Activated naive CD4-positive, alpha-beta T cell treated with anti-CD3 and anti-CD28 coated beads, Interleukin-2, amount 10 ng/mL, durations not matched to agents 7 days and 5 days (primary cell): ENCODE measurements around the gene CYP2W1.
"Not testable (repeated sequence)": the region's sequence is repeated elsewhere in the genome, so short reads cannot be mapped to it uniquely, and the experiment has no call there.

Experiments used
- CTCF ChIA-PET: fragments of 350-600 bp; sonication (Branson Sonifier 250); formaldehyde crosslinking; loops from one replicate; lab custom pipeline; 2021; ENCODE audit warnings: antibody characterized with exemption; lab: Charles Lee
- DNase-seq: peaks from one replicate; pipeline ENCODE4 v3.0.0-alpha.2; 2020
- H3K27ac Mint-ChIP-seq: one replicate; pipeline ENCODE4 v1.8.0; 2021; ENCODE audit warnings: mild to moderate bottlenecking, moderate library complexity, mixed read lengths
- H3K27me3 Mint-ChIP-seq: one replicate; pipeline ENCODE4 v1.8.0; 2021; ENCODE audit warnings: mild to moderate bottlenecking, mixed read lengths
- H3K36me3 Mint-ChIP-seq: one replicate; pipeline ENCODE4 v1.8.0; 2021; ENCODE audit warnings: mixed read lengths
- H3K4me1 Mint-ChIP-seq: one replicate; pipeline ENCODE4 v1.8.0; 2021; ENCODE audit warnings: mixed read lengths
- H3K4me3 Mint-ChIP-seq: one replicate; pipeline ENCODE4 v1.8.0; 2021; ENCODE audit warnings: mild to moderate bottlenecking, moderate library complexity, mixed read lengths
- H3K9me3 Mint-ChIP-seq: one replicate; pipeline ENCODE4 v1.8.0; 2021; ENCODE audit warnings: mixed read lengths

CYP2W1 gene

GRCh38 chr7:1030444-1031070 lies 47.6 kb downstream of the CYP2W1 start:
- no peak for DNase-seq
- Mint-ChIP-seq H3K36me3 (peaks cover 4% of the 10 kb centered on the region), H3K9me3 (peaks cover 4% of the 10 kb centered on the region), H3K27ac (no peak overlapping the region), H3K4me1 (peaks cover 57% of the 10 kb centered on the region), H3K4me3 (no peak overlapping the region), H3K27me3 (no peaks in the 10 kb centered on the region)
- CTCF ChIA-PET: no interaction called here

- DNase-seq: no peak
- peaks cover 4% of the 10 kb centered on the region for H3K9me3 Mint-ChIP-seq
- peaks cover 52% of the 10 kb centered on the region for H3K4me1 Mint-ChIP-seq
- no peak overlapping the region for H3K27ac Mint-ChIP-seq
- H3K36me3 Mint-ChIP-seq: peaks cover 2% of the 10 kb centered on the region
- no peak overlapping the region for H3K4me3 Mint-ChIP-seq
- CTCF ChIA-PET: no interaction called here
- H3K27me3 Mint-ChIP-seq: no peaks in the 10 kb centered on the region
Measured at GRCh38 chr7:1031716-1032455, 48.9 kb downstream of the CYP2W1 start.

- CTCF ChIA-PET: no interaction called here
- no peak for DNase-seq
- peaks cover 49% of the 10 kb centered on the region for H3K4me1 Mint-ChIP-seq
- peaks cover 2% of the 10 kb centered on the region for H3K36me3 Mint-ChIP-seq
- H3K27ac Mint-ChIP-seq: no peak overlapping the region
- H3K4me3 Mint-ChIP-seq: no peak overlapping the region
- H3K9me3 Mint-ChIP-seq: peaks cover 4% of the 10 kb centered on the region
- no peaks in the 10 kb centered on the region for H3K27me3 Mint-ChIP-seq
Measured at GRCh38 chr7:1032536-1033181, 49.7 kb downstream of the CYP2W1 start.

- CTCF ChIA-PET: interaction anchor here (1.0 kb wide), 1 partner anchor 11 kb away, joined by 3 read pairs; the partner anchor contains the start of gene GPR146
- no peak overlapping the region for H3K4me3 Mint-ChIP-seq
- peaks cover 4% of the 10 kb centered on the region for H3K9me3 Mint-ChIP-seq
- H3K4me1 Mint-ChIP-seq: peaks cover 48% of the 10 kb centered on the region
- H3K27ac Mint-ChIP-seq: peak overlapping the region; percentile 22
- peaks cover 2% of the 10 kb centered on the region for H3K36me3 Mint-ChIP-seq
- peak; percentile 48 for DNase-seq
- no peaks in the 10 kb centered on the region for H3K27me3 Mint-ChIP-seq
Measured at GRCh38 chr7:1033546-1034145, 50.7 kb downstream of the CYP2W1 start.

- peaks cover 37% of the 10 kb centered on the region for H3K4me1 Mint-ChIP-seq
- not testable (repeated sequence) for H3K4me3 Mint-ChIP-seq, H3K27me3 Mint-ChIP-seq, H3K9me3 Mint-ChIP-seq, H3K27ac Mint-ChIP-seq, H3K36me3 Mint-ChIP-seq, DNase-seq
- CTCF ChIA-PET: interaction anchor here (1.0 kb wide), 1 partner anchor 10 kb away, joined by 3 read pairs; the partner anchor contains the start of gene GPR146
Measured at GRCh38 chr7:1034769-1035168, 51.8 kb downstream of the CYP2W1 start.

GRCh38 chr7:1036164-1036928 lies 53.4 kb downstream of the CYP2W1 start:
- not testable (repeated sequence) for H3K27me3 Mint-ChIP-seq, H3K4me3 Mint-ChIP-seq, H3K27ac Mint-ChIP-seq, H3K9me3 Mint-ChIP-seq, H3K36me3 Mint-ChIP-seq, DNase-seq
- H3K4me1 Mint-ChIP-seq: peaks cover 26% of the 10 kb centered on the region
- CTCF ChIA-PET: interaction anchor here (1.2 kb wide), 1 partner anchor 43 kb away, joined by 3 read pairs; no protein-coding TSS in a partner anchor
